GM18507 (cell line): ENCODE data around the gene LUC7L3.

Experiments
- DNase-seq: peaks from one replicate; pipeline ENCODE4 v3.0.0; 2011; ENCODE audit warnings: low read depth; ENCODE audit not compliant: insufficient read length; ENCODE audit errors: extremely low spot score
- FAIRE-seq: peaks from 2 replicates; lab custom pipeline; 2011; peaks lifted over from hg19 to GRCh38; lab: Jason Lieb, UNC

Gene LUC7L3

GRCh38 chr17:50685691-50686493 lies 33.5 kb upstream of the LUC7L3 start:
- FAIRE-seq (no peak), DNase-seq (no peak)

- FAIRE-seq (no peak), DNase-seq (no peak)
Observed at GRCh38 chr17:50686494-50687199, 32.8 kb upstream of the LUC7L3 start.

- DNase-seq, result no peak
- FAIRE-seq, result no peak
Observed at GRCh38 chr17:50687200-50688066, 32.0 kb upstream of the LUC7L3 start.

GRCh38 chr17:50688245-50688644 lies 31.2 kb upstream of the LUC7L3 start:
- no peak for DNase-seq

GRCh38 chr17:50689251-50689650 lies 30.2 kb upstream of the LUC7L3 start:
- FAIRE-seq (no peak), DNase-seq (no peak)

More at GRCh38 chr17:50688245-50688644, 31.2 kb upstream of the LUC7L3 start:
- FAIRE-seq, result no peak

GRCh38 chr17:50689956-50690886 lies 29.2 kb upstream of the LUC7L3 start:
- no peak for FAIRE-seq
- DNase-seq, result no peak

GRCh38 chr17:50690887-50691549 lies 28.4 kb upstream of the LUC7L3 start:
- no peak for FAIRE-seq

GRCh38 chr17:50691550-50692447 lies 27.6 kb upstream of the LUC7L3 start:
- DNase-seq (no peak), FAIRE-seq (no peak)

More at GRCh38 chr17:50690887-50691549, 28.4 kb upstream of the LUC7L3 start:
- no peak for DNase-seq

GRCh38 chr17:50692448-50693035 lies 26.9 kb upstream of the LUC7L3 start:
- DNase-seq (no peak), FAIRE-seq (no peak)

- no peak for FAIRE-seq
- DNase-seq, result no peak
Observed at GRCh38 chr17:50693036-50693682, 26.2 kb upstream of the LUC7L3 start.

GRCh38 chr17:50696365-50696879 lies 23.0 kb upstream of the LUC7L3 start:
- DNase-seq (no peak), FAIRE-seq (no peak)

- no peak for DNase-seq
- FAIRE-seq, result no peak
Observed at GRCh38 chr17:50697062-50697461, 22.3 kb upstream of the LUC7L3 start.

- no peak for FAIRE-seq
- no peak for DNase-seq
Observed at GRCh38 chr17:50697663-50698272, 21.6 kb upstream of the LUC7L3 start.

- no peak for FAIRE-seq
- DNase-seq, result no peak
Observed at GRCh38 chr17:50699410-50699809, 20.0 kb upstream of the LUC7L3 start.

- no peak for DNase-seq
- no peak for FAIRE-seq
Observed at GRCh38 chr17:50703162-50703561, 16.2 kb upstream of the LUC7L3 start.
